SK-N-SH (cell line): ENCODE results near the gene CRISPLD2.

Experiments used
- EZH2phosphoT487 ChIP-seq: fragments of 200-600 bp; sonication (generic); IDR thresholded peaks from 2 replicates; pipeline ENCODE4 v1.6.1; 2017; ENCODE audit warnings: low read depth, mixed run types, mild to moderate bottlenecking, antibody characterized with exemption, moderate library complexity, borderline replicate concordance
- FOXM1 ChIP-seq: IDR thresholded peaks from 2 replicates; pipeline ENCODE4 v1.4.0; 2012; ENCODE audit warnings: low read depth, mild to moderate bottlenecking
- GATA2 ChIP-seq: sonication (generic); formaldehyde crosslinking; IDR thresholded peaks from 2 replicates; pipeline ENCODE4 v1.5.0; 2020; ENCODE audit warnings: mild to moderate bottlenecking, missing genetic modification reagents
- POLR2AphosphoS5 ChIP-seq: IDR thresholded peaks from 2 replicates; pipeline ENCODE4 v1.6.1; 2012; ENCODE audit warnings: low read depth, low read length
- RCOR1 ChIP-seq: fragments of 150-350 bp; IDR thresholded peaks from 2 replicates; pipeline ENCODE4 v1.6.1; 2017; ENCODE audit warnings: antibody characterized with exemption, low read length
- SMC3 ChIP-seq: IDR thresholded peaks from 2 replicates; pipeline ENCODE4 v1.6.1; 2012; ENCODE audit warnings: low read depth, low read length, improper control_type of control experiment
- TAF1 ChIP-seq: IDR thresholded peaks from 2 replicates; pipeline ENCODE4 v1.6.1; 2012; ENCODE audit warnings: low read depth, mild to moderate bottlenecking, low read length, moderate library complexity, borderline replicate concordance
- YY1 ChIP-seq: IDR thresholded peaks from 2 replicates; pipeline ENCODE4 v1.4.0; 2012; ENCODE audit warnings: low read depth, mild to moderate bottlenecking
- TF ChIP-seq, protein P1 (sequence below): IDR thresholded peaks from 2 replicates; pipeline ENCODE4 v1.4.0; 2012; ENCODE audit warnings: low read depth
- TF ChIP-seq, protein P2 (sequence below): fragments of 200-600 bp; sonication (generic); IDR thresholded peaks from 2 replicates; pipeline ENCODE4 v1.6.1; 2017; ENCODE audit warnings: antibody characterized with exemption, mild to moderate bottlenecking, moderate library complexity
- TF ChIP-seq, protein P3 (sequence below): IDR thresholded peaks from 2 replicates; pipeline ENCODE4; 2012
- TF ChIP-seq, protein P4 (sequence below): IDR thresholded peaks from 2 replicates; pipeline ENCODE4 v1.4.0; 2012; ENCODE audit warnings: low read depth, borderline replicate concordance
- TF ChIP-seq, protein P5 (sequence below): IDR thresholded peaks from 2 replicates; pipeline ENCODE4 v1.6.1; 2012; ENCODE audit warnings: mild to moderate bottlenecking, low read depth, low read length, moderate library complexity

DNA sequence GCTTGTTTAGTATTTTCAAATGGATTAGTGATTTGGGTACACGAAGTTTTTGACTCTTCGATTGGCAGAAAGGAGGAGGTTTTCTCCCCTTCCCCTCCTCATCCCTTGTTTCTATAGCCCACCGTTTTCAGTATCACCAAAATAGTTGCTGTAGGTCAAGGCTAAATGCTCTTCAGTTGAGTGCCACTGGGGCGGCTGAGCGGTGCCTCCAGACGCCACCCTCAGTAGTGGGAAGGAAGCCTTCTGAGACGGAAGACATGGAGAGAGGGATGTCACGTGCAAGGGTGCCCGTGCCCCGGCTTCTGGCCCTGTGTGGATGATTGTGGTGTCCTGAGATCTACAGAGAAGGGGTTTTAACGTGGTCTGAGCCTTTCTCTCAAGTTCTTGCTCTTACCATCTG is 39.7 kb upstream of the CRISPLD2 start:
- no peak for TF ChIP-seq TAF1
- TF ChIP-seq YY1 = no peak
- TF ChIP-seq, protein P1, sequence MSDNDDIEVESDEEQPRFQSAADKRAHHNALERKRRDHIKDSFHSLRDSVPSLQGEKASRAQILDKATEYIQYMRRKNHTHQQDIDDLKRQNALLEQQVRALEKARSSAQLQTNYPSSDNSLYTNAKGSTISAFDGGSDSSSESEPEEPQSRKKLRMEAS = no peak
- TF ChIP-seq RCOR1 = no peak
- TF ChIP-seq, protein P2, sequence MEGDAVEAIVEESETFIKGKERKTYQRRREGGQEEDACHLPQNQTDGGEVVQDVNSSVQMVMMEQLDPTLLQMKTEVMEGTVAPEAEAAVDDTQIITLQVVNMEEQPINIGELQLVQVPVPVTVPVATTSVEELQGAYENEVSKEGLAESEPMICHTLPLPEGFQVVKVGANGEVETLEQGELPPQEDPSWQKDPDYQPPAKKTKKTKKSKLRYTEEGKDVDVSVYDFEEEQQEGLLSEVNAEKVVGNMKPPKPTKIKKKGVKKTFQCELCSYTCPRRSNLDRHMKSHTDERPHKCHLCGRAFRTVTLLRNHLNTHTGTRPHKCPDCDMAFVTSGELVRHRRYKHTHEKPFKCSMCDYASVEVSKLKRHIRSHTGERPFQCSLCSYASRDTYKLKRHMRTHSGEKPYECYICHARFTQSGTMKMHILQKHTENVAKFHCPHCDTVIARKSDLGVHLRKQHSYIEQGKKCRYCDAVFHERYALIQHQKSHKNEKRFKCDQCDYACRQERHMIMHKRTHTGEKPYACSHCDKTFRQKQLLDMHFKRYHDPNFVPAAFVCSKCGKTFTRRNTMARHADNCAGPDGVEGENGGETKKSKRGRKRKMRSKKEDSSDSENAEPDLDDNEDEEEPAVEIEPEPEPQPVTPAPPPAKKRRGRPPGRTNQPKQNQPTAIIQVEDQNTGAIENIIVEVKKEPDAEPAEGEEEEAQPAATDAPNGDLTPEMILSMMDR = no peak
- TF ChIP-seq EZH2phosphoT487 = no peak
- TF ChIP-seq POLR2AphosphoS5 = no peak
- TF ChIP-seq, protein P3, sequence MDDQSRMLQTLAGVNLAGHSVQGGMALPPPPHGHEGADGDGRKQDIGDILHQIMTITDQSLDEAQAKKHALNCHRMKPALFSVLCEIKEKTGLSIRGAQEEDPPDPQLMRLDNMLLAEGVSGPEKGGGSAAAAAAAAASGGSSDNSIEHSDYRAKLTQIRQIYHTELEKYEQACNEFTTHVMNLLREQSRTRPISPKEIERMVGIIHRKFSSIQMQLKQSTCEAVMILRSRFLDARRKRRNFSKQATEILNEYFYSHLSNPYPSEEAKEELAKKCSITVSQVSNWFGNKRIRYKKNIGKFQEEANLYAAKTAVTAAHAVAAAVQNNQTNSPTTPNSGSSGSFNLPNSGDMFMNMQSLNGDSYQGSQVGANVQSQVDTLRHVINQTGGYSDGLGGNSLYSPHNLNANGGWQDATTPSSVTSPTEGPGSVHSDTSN = no peak
- TF ChIP-seq, protein P4, sequence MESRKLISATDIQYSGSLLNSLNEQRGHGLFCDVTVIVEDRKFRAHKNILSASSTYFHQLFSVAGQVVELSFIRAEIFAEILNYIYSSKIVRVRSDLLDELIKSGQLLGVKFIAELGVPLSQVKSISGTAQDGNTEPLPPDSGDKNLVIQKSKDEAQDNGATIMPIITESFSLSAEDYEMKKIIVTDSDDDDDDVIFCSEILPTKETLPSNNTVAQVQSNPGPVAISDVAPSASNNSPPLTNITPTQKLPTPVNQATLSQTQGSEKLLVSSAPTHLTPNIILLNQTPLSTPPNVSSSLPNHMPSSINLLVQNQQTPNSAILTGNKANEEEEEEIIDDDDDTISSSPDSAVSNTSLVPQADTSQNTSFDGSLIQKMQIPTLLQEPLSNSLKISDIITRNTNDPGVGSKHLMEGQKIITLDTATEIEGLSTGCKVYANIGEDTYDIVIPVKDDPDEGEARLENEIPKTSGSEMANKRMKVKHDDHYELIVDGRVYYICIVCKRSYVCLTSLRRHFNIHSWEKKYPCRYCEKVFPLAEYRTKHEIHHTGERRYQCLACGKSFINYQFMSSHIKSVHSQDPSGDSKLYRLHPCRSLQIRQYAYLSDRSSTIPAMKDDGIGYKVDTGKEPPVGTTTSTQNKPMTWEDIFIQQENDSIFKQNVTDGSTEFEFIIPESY = no peak
- no peak for TF ChIP-seq FOXM1
- no peak for TF ChIP-seq SMC3
- TF ChIP-seq, protein P5, sequence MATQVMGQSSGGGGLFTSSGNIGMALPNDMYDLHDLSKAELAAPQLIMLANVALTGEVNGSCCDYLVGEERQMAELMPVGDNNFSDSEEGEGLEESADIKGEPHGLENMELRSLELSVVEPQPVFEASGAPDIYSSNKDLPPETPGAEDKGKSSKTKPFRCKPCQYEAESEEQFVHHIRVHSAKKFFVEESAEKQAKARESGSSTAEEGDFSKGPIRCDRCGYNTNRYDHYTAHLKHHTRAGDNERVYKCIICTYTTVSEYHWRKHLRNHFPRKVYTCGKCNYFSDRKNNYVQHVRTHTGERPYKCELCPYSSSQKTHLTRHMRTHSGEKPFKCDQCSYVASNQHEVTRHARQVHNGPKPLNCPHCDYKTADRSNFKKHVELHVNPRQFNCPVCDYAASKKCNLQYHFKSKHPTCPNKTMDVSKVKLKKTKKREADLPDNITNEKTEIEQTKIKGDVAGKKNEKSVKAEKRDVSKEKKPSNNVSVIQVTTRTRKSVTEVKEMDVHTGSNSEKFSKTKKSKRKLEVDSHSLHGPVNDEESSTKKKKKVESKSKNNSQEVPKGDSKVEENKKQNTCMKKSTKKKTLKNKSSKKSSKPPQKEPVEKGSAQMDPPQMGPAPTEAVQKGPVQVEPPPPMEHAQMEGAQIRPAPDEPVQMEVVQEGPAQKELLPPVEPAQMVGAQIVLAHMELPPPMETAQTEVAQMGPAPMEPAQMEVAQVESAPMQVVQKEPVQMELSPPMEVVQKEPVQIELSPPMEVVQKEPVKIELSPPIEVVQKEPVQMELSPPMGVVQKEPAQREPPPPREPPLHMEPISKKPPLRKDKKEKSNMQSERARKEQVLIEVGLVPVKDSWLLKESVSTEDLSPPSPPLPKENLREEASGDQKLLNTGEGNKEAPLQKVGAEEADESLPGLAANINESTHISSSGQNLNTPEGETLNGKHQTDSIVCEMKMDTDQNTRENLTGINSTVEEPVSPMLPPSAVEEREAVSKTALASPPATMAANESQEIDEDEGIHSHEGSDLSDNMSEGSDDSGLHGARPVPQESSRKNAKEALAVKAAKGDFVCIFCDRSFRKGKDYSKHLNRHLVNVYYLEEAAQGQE = no peak
- TF ChIP-seq GATA2 (CRISPR knock-in tag) = no peak
